Measurements from ENCODE around the gene AEBP2.

- TF ChIP-seq CTCF (IDR thresholded peaks at IDR 0.05; ENCODE audit: low read length) (no peak), EZH2 (IDR thresholded peaks at IDR 0.05; ENCODE audit: borderline replicate concordance, low read length) (no peak)
These were observed 49.9 kb downstream of the AEBP2 start for GRCh38 chr12:19489168-19489567.
